SU-DHL-6 (cell line): ENCODE measurements around the gene EEF1AKMT3.

Experiments used
- H2AFZ ChIP-seq: fragments of 200-600 bp; sonication (generic); 2 replicates; pipeline ENCODE4 v1.6.1; 2014; ENCODE audit warnings: low read depth, mild to moderate bottlenecking, moderate library complexity, mixed read lengths, antibody characterized with exemption, low read length; ENCODE audit not compliant: severe bottlenecking
- H3F3A ChIP-seq: fragments of 200-600 bp; shearing (Covaris generic); 2 replicates; pipeline ENCODE4 v1.6.0; 2016; ENCODE audit warnings: antibody characterized with exemption, mild to moderate bottlenecking; ENCODE audit not compliant: insufficient read depth
- H3K27ac ChIP-seq: fragments of 200-600 bp; sonication (generic); 2 replicates; pipeline ENCODE4 v1.5.1; 2016; ENCODE audit warnings: low read depth, mild to moderate bottlenecking, low read length, moderate library complexity, mixed read lengths
- H3K27me3 ChIP-seq: fragments of 200-600 bp; sonication (generic), shearing (Covaris generic); 2 replicates; pipeline ENCODE4 v1.6.0; 2014; ENCODE audit warnings: mild to moderate bottlenecking, low read length
- H3K36me3 ChIP-seq: fragments of 200-600 bp; sonication (generic); 2 replicates; pipeline ENCODE4 v1.6.1; 2014; ENCODE audit warnings: mild to moderate bottlenecking, low read length, mixed read lengths
- H3K4me2 ChIP-seq: fragments of 300-600, 200-600 bp; shearing (Covaris generic), sonication (generic); 2 replicates; pipeline ENCODE4 v1.6.0; 2014; ENCODE audit warnings: low read length, low read depth, mild to moderate bottlenecking; ENCODE audit not compliant: poor library complexity, severe bottlenecking
- H3K4me3 ChIP-seq: fragments of 200-600 bp; sonication (generic); 2 replicates; pipeline ENCODE4 v1.5.1; 2014; ENCODE audit warnings: antibody characterized with exemption, low read length, mild to moderate bottlenecking, mixed read lengths; ENCODE audit not compliant: insufficient read depth, poor library complexity, severe bottlenecking
- H3K79me2 ChIP-seq: fragments of 200-600 bp; sonication (generic); 2 replicates; pipeline ENCODE4 v1.6.1; 2014; ENCODE audit warnings: mild to moderate bottlenecking, low read length, moderate library complexity; ENCODE audit not compliant: insufficient read depth
- H3K9ac ChIP-seq: fragments of 200-600 bp; sonication (generic); 2 replicates; pipeline ENCODE4 v1.7.0; 2014; ENCODE audit warnings: mild to moderate bottlenecking, low read length
- H3K9me2 ChIP-seq: fragments of 200-600 bp; sonication (generic); replicated peaks from 2 replicates; pipeline ENCODE4 v1.6.1; 2014; ENCODE audit warnings: low read length; ENCODE audit not compliant: insufficient read depth
- H3K9me3 ChIP-seq: fragments of 200-600 bp; sonication (generic); 2 replicates; pipeline ENCODE4 v1.6.1; 2014; ENCODE audit warnings: low read length, mixed read lengths; ENCODE audit not compliant: insufficient read depth
- H4K20me1 ChIP-seq: fragments of 200-600 bp; sonication (generic); 2 replicates; pipeline ENCODE4 v1.6.1; 2014; ENCODE audit warnings: low read depth, mild to moderate bottlenecking, antibody characterized with exemption, low read length, moderate library complexity, mixed read lengths
- EZH2phosphoT487 ChIP-seq: fragments of 200-600 bp; sonication (generic), shearing (Covaris generic); conservative IDR thresholded peaks from 2 replicates; pipeline ENCODE4 v1.6.1; 2018; ENCODE audit warnings: mild to moderate bottlenecking, antibody characterized with exemption, low read length, moderate library complexity, mixed read lengths
- TF ChIP-seq, protein P1 (sequence below): fragments of 200-600 bp; sonication (generic); IDR thresholded peaks from one replicate; pipeline ENCODE4 v1.5.1; 2017; ENCODE audit warnings: antibody characterized with exemption, mild to moderate bottlenecking, low read length, moderate library complexity; ENCODE audit not compliant: insufficient read depth, poor library complexity, severe bottlenecking

Gene EEF1AKMT3

GRCh38 chr12:57744777-57745484, 27.5 kb upstream of the EEF1AKMT3 start, which contains the start of gene TSPAN31:
Gene TSPAN31, plus strand, starts transcription at chr12:57745039. Its CDS starts 116 bp downstream, at chr12:57745155.
- H2AFZ ChIP-seq: peak within 1 kb of the TSS; percentile 60
- H3F3A ChIP-seq: peaks cover 32% of the 10 kb centered on the region
- no peaks in the 10 kb centered on the region for H4K20me1 ChIP-seq
- peaks cover 11% of the 10 kb centered on the region for H3K79me2 ChIP-seq
- TF ChIP-seq EZH2phosphoT487: no peak
- TF ChIP-seq, protein P1, sequence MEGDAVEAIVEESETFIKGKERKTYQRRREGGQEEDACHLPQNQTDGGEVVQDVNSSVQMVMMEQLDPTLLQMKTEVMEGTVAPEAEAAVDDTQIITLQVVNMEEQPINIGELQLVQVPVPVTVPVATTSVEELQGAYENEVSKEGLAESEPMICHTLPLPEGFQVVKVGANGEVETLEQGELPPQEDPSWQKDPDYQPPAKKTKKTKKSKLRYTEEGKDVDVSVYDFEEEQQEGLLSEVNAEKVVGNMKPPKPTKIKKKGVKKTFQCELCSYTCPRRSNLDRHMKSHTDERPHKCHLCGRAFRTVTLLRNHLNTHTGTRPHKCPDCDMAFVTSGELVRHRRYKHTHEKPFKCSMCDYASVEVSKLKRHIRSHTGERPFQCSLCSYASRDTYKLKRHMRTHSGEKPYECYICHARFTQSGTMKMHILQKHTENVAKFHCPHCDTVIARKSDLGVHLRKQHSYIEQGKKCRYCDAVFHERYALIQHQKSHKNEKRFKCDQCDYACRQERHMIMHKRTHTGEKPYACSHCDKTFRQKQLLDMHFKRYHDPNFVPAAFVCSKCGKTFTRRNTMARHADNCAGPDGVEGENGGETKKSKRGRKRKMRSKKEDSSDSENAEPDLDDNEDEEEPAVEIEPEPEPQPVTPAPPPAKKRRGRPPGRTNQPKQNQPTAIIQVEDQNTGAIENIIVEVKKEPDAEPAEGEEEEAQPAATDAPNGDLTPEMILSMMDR: no peak
- peak within 1 kb of the TSS; percentile 76 for H3K27ac ChIP-seq
- peak within 1 kb of the TSS; percentile 68 for H3K4me3 ChIP-seq
- no peaks in the 10 kb centered on the region for H3K27me3 ChIP-seq
- peak within 1 kb of the TSS; percentile 87 for H3K4me2 ChIP-seq
- peaks cover 10% of the 10 kb centered on the region; the same call in 1 of the 2 replicates for H3K36me3 ChIP-seq
- no peaks in the 10 kb centered on the region for H3K9me2 ChIP-seq
- peak within 1 kb of the TSS; percentile 74 for H3K9ac ChIP-seq
- H3K9me3 ChIP-seq: no peaks in the 10 kb centered on the region

- peak overlapping the region; percentile 68 for H3K4me3 ChIP-seq
- H3K27ac ChIP-seq: peak overlapping the region; percentile 76
- peak overlapping the region; percentile 87 for H3K4me2 ChIP-seq
- no peaks in the 10 kb centered on the region for H4K20me1 ChIP-seq
- H3K9ac ChIP-seq: peak overlapping the region; percentile 74
- TF ChIP-seq, protein P1: no peak
- TF ChIP-seq EZH2phosphoT487: no peak
- H3K36me3 ChIP-seq: peaks cover 10% of the 10 kb centered on the region; the same call in 1 of the 2 replicates
- no peak overlapping the region for H2AFZ ChIP-seq
- peaks cover 12% of the 10 kb centered on the region for H3K79me2 ChIP-seq
- no peaks in the 10 kb centered on the region for H3K9me3 ChIP-seq
- H3K9me2 ChIP-seq: no peaks in the 10 kb centered on the region
- peaks cover 32% of the 10 kb centered on the region for H3F3A ChIP-seq
- H3K27me3 ChIP-seq: no peaks in the 10 kb centered on the region
Observed at GRCh38 chr12:57745485-57745881, 26.9 kb upstream of the EEF1AKMT3 start.

DNA sequence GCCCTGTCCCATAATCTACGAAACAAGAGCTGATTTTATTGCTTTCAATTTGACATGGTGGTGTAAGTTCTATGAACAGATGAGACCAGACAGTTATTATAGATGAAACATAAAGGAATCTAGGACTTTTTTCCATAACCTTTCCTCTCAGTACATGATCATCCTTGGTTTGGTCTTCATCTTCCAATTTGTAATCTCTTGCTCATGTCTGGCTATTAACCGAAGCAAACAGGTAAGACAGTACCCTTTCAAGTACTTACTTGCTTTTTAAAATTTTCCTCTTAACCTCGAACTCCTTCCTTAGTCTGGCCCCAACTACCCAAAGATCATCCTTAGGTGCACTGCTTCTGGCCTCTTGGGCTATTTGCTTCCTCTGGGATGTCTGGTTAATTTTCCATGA, 26.4 kb upstream of the EEF1AKMT3 start:
- H4K20me1 ChIP-seq: no peaks in the 10 kb centered on the region
- peaks cover 10% of the 10 kb centered on the region; the same call in 1 of the 2 replicates for H3K36me3 ChIP-seq
- peak overlapping the region; percentile 74; the same call in 1 of the 2 replicates for H3K9ac ChIP-seq

More for the DNA sequence above, 26.4 kb upstream of the EEF1AKMT3 start:
- Histone ChIP-seq H3K27me3 (no peaks in the 10 kb centered on the region), H3K4me3 (no peak overlapping the region), H3K27ac (no peak overlapping the region), H3K4me2 (peak overlapping the region; percentile 87), H3K79me2 (peaks cover 17% of the 10 kb centered on the region), H3K9me2 (no peaks in the 10 kb centered on the region), H3K9me3 (no peaks in the 10 kb centered on the region), H2AFZ (no peak overlapping the region), H3F3A (peaks cover 32% of the 10 kb centered on the region)
- TF ChIP-seq, protein P1: no peak
- no peak for TF ChIP-seq EZH2phosphoT487
